Measurements from ENCODE around the gene IL20RA. TPM values are rescaled to one million over a fixed set of nuclear protein-coding genes. Genes with fewer than 3 reads are reported as not detected.
A peak's percentile ranks its signal among the peaks of the same experiment; 100 is the strongest.

Gene IL20RA
- total RNA-seq, 2 donors from 2014 or later = not detected

DNA sequence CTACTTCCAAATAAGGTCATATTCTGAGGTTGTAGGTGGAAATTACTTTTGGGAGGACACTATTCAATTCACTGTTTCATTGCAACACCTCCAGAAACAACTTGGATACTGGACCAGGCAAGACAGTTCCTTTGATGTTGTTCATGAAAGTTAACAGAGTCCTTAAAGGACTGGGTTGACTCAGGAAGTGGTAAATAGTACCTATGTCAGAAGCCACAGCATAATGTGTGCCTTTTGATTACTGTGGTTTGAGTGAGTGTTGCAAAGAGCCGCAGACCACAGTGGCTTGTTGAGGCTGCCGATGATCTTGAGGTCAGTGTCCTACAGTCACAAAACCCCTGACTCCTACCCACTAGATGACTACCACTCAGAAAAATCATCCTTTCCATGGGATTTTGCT lies 10.9 kb downstream of the IL20RA start:
- Mint-ChIP-seq H3K36me3 (ENCODE audit: insufficient read depth in 2 of 2) (peaks cover 0 to 3% of the 10 kb centered on the region in 2 donors), H3K4me1 (ENCODE audit: low read depth) (peaks cover 15% of the 10 kb centered on the region), H3K9me3 (peaks cover 0 to 3% of the 10 kb centered on the region in 2 donors), H3K27ac (peak overlapping the region; percentile 91), H3K4me3 (peak overlapping the region in 1 of 2 donors; percentile 36), H3K27me3 (ENCODE audit: low read depth) (peaks cover 84% of the 10 kb centered on the region)
- ATAC-seq (replicated peaks in 1 of 2) = peak; percentile 97 to 99
- DNase-seq = peak; percentile 76 to 78

- peak overlapping the region; percentile 3 for H3K27ac Mint-ChIP-seq
- H3K9me3 Mint-ChIP-seq = peaks cover 0 to 3% of the 10 kb centered on the region in 2 donors
- H3K4me3 Mint-ChIP-seq = no peak overlapping the region
- H3K27me3 Mint-ChIP-seq (ENCODE audit: low read depth) = peaks cover 77% of the 10 kb centered on the region
- DNase-seq (no peak), ATAC-seq (replicated peaks in 1 of 2) (no peak)
- H3K36me3 Mint-ChIP-seq (ENCODE audit: insufficient read depth in 2 of 2) = peaks cover 0 to 3% of the 10 kb centered on the region in 2 donors
- H3K4me1 Mint-ChIP-seq (ENCODE audit: low read depth) = peaks cover 24% of the 10 kb centered on the region
Observed at GRCh38 chr6:137031122-137031521, 13.6 kb downstream of the IL20RA start.

DNA sequence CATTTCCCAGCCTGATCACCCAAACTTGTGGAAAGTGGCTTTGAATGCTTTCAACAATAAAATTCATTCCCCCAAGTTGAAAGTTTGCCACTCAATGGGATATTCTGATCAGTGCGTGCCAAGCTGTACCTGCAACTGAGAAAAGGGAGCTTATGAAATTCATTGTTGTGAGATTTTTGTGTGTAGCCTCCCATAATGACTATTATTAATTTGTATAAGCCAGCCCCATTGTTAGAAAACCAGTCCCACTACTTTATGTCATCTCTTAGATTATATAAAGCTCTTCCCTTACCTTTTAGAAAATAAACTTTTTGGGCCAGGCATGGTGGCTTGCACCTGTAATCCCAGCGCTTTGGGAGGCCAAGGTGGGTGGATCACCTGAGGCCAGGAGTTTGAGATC lies 15.9 kb downstream of the IL20RA start:
- ATAC-seq (replicated peaks in 1 of 2) (no peak), DNase-seq (no peak)
- H3K4me1 Mint-ChIP-seq (ENCODE audit: low read depth) = peaks cover 24% of the 10 kb centered on the region
- H3K27ac Mint-ChIP-seq = no peak overlapping the region
- peaks cover 73% of the 10 kb centered on the region for H3K27me3 Mint-ChIP-seq (ENCODE audit: low read depth)
- no peak overlapping the region for H3K4me3 Mint-ChIP-seq
- H3K36me3 Mint-ChIP-seq (ENCODE audit: insufficient read depth in 2 of 2) = peaks cover 0 to 3% of the 10 kb centered on the region in 2 donors
- H3K9me3 Mint-ChIP-seq = peaks cover 0 to 3% of the 10 kb centered on the region in 2 donors

- ATAC-seq (replicated peaks in 1 of 2) = peak; percentile 77
- H3K9me3 Mint-ChIP-seq = no peaks in the 10 kb centered on the region
- H3K27ac Mint-ChIP-seq = no peak overlapping the region
Observed at GRCh38 chr6:137025786-137026730, 18.7 kb downstream of the IL20RA start.

DNA sequence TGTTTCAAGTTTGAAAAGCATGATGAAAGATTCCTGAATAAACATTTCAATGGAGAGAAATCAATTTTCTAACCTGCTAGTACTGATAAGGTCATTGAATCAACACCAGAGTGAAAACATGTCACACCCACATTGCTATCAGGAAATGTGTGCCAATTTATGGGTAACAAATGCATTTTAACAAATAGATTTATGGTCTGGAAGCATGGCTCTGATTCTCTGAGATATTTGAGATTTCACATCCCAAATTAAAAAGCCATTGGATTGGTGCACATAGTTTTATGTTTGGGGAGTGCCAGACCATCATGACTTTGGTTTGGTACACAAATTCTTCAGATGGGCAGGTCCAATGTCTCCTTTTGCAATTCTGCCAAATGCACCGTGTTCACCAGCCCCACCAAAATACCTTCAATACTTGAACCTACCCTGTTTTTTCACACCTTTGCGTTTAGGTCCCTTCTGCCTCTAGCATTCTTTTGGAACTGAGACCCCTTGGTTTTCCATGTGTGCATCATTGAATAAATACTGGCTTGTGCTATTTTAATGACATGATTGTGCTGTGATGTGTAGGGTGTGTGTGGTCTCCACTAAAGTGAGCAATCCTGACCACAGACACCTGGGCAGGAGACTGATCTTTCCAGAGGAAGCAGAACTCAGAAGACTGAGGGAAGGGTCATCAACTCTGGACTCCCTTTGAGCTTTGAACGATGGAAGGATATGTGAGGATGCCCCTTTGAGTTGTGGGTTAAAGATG lies 20.4 kb downstream of the IL20RA start:
- Mint-ChIP-seq H3K27ac (no peak overlapping the region), H3K36me3 (ENCODE audit: insufficient read depth in 2 of 2) (peaks cover 2% of the 10 kb centered on the region in 2 donors), H3K27me3 (ENCODE audit: low read depth) (peaks cover 59% of the 10 kb centered on the region), H3K4me1 (ENCODE audit: low read depth) (peaks cover 15% of the 10 kb centered on the region), H3K9me3 (peaks cover 0 to 2% of the 10 kb centered on the region in 2 donors), H3K4me3 (no peak overlapping the region)
- ATAC-seq (replicated peaks in 1 of 2) (no peak), DNase-seq (no peak)

More at GRCh38 chr6:137025786-137026730, 18.7 kb downstream of the IL20RA start:
- peaks cover 58% of the 10 kb centered on the region for H3K27me3 Mint-ChIP-seq (ENCODE audit: low read depth)
- peak overlapping the region in 1 of 2 donors; percentile 37 for H3K4me3 Mint-ChIP-seq
- peaks cover 15% of the 10 kb centered on the region for H3K4me1 Mint-ChIP-seq (ENCODE audit: low read depth)
- DNase-seq = peak; percentile 26 to 38
- no peaks in the 10 kb centered on the region for H3K36me3 Mint-ChIP-seq (ENCODE audit: insufficient read depth in 2 of 2)

DNA sequence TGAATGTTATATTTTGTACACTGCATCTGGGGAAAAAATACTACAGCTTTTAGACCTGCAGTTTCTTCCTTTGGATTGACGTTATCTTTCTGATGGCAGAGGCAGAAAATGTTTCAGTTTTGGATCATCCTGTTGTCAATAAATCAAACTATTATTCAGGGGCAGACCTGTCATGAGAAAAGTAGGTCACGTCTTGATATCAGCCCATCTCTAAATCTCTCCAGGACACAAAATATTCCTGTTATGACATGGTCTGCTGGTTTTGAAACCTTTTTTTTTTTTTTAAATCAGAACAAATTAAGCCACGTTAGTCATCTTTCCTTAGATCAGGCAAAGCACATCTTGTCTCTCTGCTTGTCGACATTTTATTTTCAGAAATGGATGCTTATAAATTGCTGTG lies 24.0 kb downstream of the IL20RA start:
- no peak overlapping the region for H3K4me3 Mint-ChIP-seq

GRCh38 chr6:137019476-137020272 lies 25.1 kb downstream of the IL20RA start:
- H3K4me3 Mint-ChIP-seq = no peak overlapping the region
- peaks cover 2% of the 10 kb centered on the region in 2 donors for H3K36me3 Mint-ChIP-seq (ENCODE audit: insufficient read depth in 2 of 2)
- peaks cover 55% of the 10 kb centered on the region for H3K27me3 Mint-ChIP-seq (ENCODE audit: low read depth)
- DNase-seq (no peak), ATAC-seq (replicated peaks in 1 of 2) (no peak)
- peaks cover 0 to 2% of the 10 kb centered on the region in 2 donors for H3K9me3 Mint-ChIP-seq
- no peak overlapping the region for H3K27ac Mint-ChIP-seq
- peaks cover 2% of the 10 kb centered on the region for H3K4me1 Mint-ChIP-seq (ENCODE audit: low read depth)

More for the DNA sequence above, 24.0 kb downstream of the IL20RA start:
- peaks cover 51% of the 10 kb centered on the region for H3K27me3 Mint-ChIP-seq (ENCODE audit: low read depth)
- DNase-seq (no peak), ATAC-seq (replicated peaks in 1 of 2) (no peak)
- no peak overlapping the region for H3K27ac Mint-ChIP-seq
- H3K4me1 Mint-ChIP-seq (ENCODE audit: low read depth) = peaks cover 4% of the 10 kb centered on the region
- peaks cover 2% of the 10 kb centered on the region in 2 donors for H3K36me3 Mint-ChIP-seq (ENCODE audit: insufficient read depth in 2 of 2)
- H3K9me3 Mint-ChIP-seq = peaks cover 0 to 2% of the 10 kb centered on the region in 2 donors

DNA sequence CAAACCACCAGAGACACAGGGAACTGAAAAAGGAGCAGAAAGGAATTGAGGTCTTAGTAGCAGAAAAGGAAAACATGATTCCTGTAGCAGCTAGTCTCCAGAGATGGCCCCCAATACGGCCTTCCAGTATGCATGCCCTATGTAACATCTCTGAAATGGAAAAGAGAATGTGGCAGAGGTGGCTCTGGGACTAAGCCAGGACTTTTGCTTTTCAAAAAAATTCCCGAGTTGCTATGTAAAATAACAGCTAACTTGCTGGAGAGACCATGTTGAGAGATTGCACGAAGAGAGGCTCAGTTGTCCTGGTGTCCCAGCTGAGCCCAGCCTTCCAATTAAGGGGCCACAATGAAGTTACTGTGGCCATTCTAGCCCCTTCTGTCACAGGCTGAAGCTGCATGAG lies 27.7 kb downstream of the IL20RA start:
- H3K9me3 Mint-ChIP-seq = peaks cover 0 to 2% of the 10 kb centered on the region in 2 donors
- peaks cover 52% of the 10 kb centered on the region for H3K27me3 Mint-ChIP-seq (ENCODE audit: low read depth)
- H3K4me3 Mint-ChIP-seq = no peak overlapping the region
- ATAC-seq (replicated peaks in 1 of 2) = no peak
- H3K4me1 Mint-ChIP-seq (ENCODE audit: low read depth) = no peaks in the 10 kb centered on the region
- no peak overlapping the region for H3K27ac Mint-ChIP-seq
- DNase-seq = no peak
- H3K36me3 Mint-ChIP-seq (ENCODE audit: insufficient read depth in 2 of 2) = peaks cover 2% of the 10 kb centered on the region in 2 donors

- no peak for ATAC-seq (replicated peaks in 1 of 2)
- H3K27me3 Mint-ChIP-seq (ENCODE audit: low read depth) = peaks cover 59% of the 10 kb centered on the region
- H3K4me3 Mint-ChIP-seq = no peak overlapping the region
- peaks cover 0 to 2% of the 10 kb centered on the region in 2 donors for H3K9me3 Mint-ChIP-seq
- no peak for DNase-seq
- H3K4me1 Mint-ChIP-seq (ENCODE audit: low read depth) = no peaks in the 10 kb centered on the region
- H3K36me3 Mint-ChIP-seq (ENCODE audit: insufficient read depth in 2 of 2) = peaks cover 2% of the 10 kb centered on the region in 2 donors
- H3K27ac Mint-ChIP-seq = no peak overlapping the region
Observed at GRCh38 chr6:137016356-137016755, 28.4 kb downstream of the IL20RA start.

DNA sequence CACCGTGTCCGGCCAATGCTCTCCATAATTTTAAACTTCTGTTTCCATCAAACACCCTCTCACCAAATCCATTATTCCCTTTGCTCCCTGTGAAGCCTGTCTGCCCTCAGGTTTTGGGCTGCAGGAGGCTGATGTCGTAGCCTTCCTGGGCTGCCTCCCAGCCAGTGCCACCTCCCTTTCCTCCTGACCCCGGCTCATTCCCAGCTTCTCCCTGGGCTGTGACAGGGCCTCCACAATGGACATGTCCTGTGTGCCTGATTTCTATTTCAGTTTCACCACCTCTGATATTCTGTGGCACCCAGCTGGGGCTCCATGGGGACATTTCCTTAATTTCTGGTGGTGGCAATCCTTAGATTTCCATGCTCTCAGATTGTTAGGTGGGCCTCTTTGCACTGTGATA lies 28.8 kb downstream of the IL20RA start:
- H3K36me3 Mint-ChIP-seq (ENCODE audit: insufficient read depth in 2 of 2) = peaks cover 2% of the 10 kb centered on the region in 2 donors
- DNase-seq (no peak), ATAC-seq (replicated peaks in 1 of 2) (no peak)
- H3K4me1 Mint-ChIP-seq (ENCODE audit: low read depth) = no peaks in the 10 kb centered on the region
- H3K9me3 Mint-ChIP-seq = peaks cover 0 to 2% of the 10 kb centered on the region in 2 donors
- H3K27me3 Mint-ChIP-seq (ENCODE audit: low read depth) = peaks cover 60% of the 10 kb centered on the region
- H3K27ac Mint-ChIP-seq = no peak overlapping the region
- no peak overlapping the region for H3K4me3 Mint-ChIP-seq

DNA sequence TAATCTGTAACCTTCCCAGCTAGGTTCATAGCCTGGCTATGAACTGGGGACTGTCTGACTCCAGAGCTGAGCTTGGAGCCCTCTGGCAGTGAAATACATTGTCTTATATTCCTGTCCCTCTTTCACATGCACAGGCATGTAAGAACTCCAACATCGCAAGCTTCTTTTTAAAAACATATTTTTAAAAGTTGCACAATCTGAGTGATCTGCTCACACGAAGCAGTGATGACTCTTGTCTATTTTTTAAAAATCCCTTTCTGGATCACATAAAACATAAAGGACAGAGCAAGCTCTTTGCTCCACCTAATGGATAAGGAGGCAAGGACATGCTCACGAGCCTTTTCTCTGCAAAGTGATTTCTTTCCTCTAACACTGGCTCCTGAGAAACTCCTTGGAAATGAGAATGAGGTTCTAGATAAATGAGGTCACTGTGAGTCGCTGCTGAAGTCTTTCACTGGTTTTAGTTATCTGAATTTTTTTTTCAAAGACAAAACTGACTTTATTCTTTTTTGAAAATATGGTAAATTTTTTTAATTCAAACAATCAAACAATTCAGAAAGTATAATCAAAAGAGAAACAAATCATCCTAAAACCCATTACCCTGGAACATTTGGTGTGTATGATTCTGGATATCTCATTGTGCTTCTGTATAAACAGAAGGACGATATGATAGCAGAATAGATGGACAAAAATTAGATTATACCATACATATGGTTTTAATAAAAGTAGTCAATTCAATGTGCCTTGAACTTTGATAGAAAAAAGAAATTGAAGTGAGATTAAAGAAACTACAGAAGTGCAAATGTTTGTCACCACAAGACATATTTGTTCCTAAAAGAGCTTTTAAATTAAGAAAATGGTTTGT lies 30.8 kb downstream of the IL20RA start:
- ATAC-seq (replicated peaks in 1 of 2) = no peak
- DNase-seq = no peak
- H3K9me3 Mint-ChIP-seq = no peaks in the 10 kb centered on the region
- H3K27ac Mint-ChIP-seq = no peak overlapping the region
- peaks cover 52% of the 10 kb centered on the region for H3K27me3 Mint-ChIP-seq (ENCODE audit: low read depth)
- no peaks in the 10 kb centered on the region for H3K4me1 Mint-ChIP-seq (ENCODE audit: low read depth)
- H3K4me3 Mint-ChIP-seq = no peak overlapping the region
- H3K36me3 Mint-ChIP-seq (ENCODE audit: insufficient read depth in 2 of 2) = no peaks in the 10 kb centered on the region

GRCh38 chr6:137013031-137013430 lies 31.7 kb downstream of the IL20RA start:
- no peak overlapping the region for H3K27ac Mint-ChIP-seq
- H3K27me3 Mint-ChIP-seq (ENCODE audit: low read depth) = peaks cover 56% of the 10 kb centered on the region
- DNase-seq (no peak), ATAC-seq (replicated peaks in 1 of 2) (no peak)
- H3K4me1 Mint-ChIP-seq (ENCODE audit: low read depth) = no peaks in the 10 kb centered on the region
- H3K4me3 Mint-ChIP-seq = no peak overlapping the region
- H3K36me3 Mint-ChIP-seq (ENCODE audit: insufficient read depth in 2 of 2) = no peaks in the 10 kb centered on the region
- no peaks in the 10 kb centered on the region for H3K9me3 Mint-ChIP-seq
